PC-9 (cell line): ENCODE data around the gene LCLAT1. TPM values are rescaled to one million over a fixed set of nuclear protein-coding genes. Genes with fewer than 3 reads are reported as not detected.

Source experiments
- BruUV-seq: library from RNA; stranded (reverse); fragments of 400-500 nt; replicated peaks from 2 replicates; lab custom pipeline; 2021; lab: Mats Ljungman, UMichigan
- CTCF ChIA-PET: fragments of 300-600 bp; sonication (Branson Sonifier 250); formaldehyde crosslinking; loops from one replicate; lab custom pipeline; 2022; ENCODE audit warnings: antibody characterized with exemption; lab: Charles Lee
- POLR2A ChIA-PET: fragments of 300-600 bp; sonication (Branson Sonifier 250); formaldehyde crosslinking; loops from one replicate; lab custom pipeline; 2022; ENCODE audit warnings: antibody characterized with exemption; ENCODE audit not compliant: unreplicated experiment; lab: Charles Lee
- DNase-seq, 2 experiments: peaks; one replicate each; pipeline versions ENCODE4 v3.0.0 to v3.0.0-alpha.2; 2015 to 2022; ENCODE audit warnings: mixed read lengths in 1 of 2
- H2AFZ ChIP-seq: fragments of 200-600 bp; sonication (generic); 2 replicates; pipeline ENCODE4 v1.8.1; 2017; ENCODE audit warnings: antibody characterized with exemption
- H3F3A ChIP-seq: fragments of 200-600 bp; sonication (generic); 2 replicates; pipeline ENCODE4 v1.8.1; 2017; ENCODE audit warnings: antibody characterized with exemption, mild to moderate bottlenecking, low read depth; ENCODE audit not compliant: insufficient read depth
- H3K27ac ChIP-seq: fragments of 200-600 bp; sonication (generic); 2 replicates; pipeline ENCODE4 v1.6.1; 2016; ENCODE audit warnings: mixed run types
- H3K27me3 ChIP-seq: fragments of 200-600 bp; sonication (generic); 2 replicates; pipeline ENCODE4 v1.6.1; 2016; ENCODE audit warnings: low read depth, mixed run types; ENCODE audit not compliant: insufficient read depth
- H3K36me3 ChIP-seq: fragments of 200-600 bp; sonication (generic); 2 replicates; pipeline ENCODE4 v1.6.1; 2016; ENCODE audit warnings: low read depth, mixed run types
- H3K4me1 ChIP-seq: fragments of 200-600 bp; sonication (generic); replicated peaks from 2 replicates; pipeline ENCODE4 v1.6.1; 2016; ENCODE audit warnings: mixed run types; ENCODE audit not compliant: insufficient read depth
- H3K4me2 ChIP-seq: fragments of 200-600 bp; sonication (generic); 2 replicates; pipeline ENCODE4 v1.6.1; 2017; ENCODE audit warnings: mixed run types
- H3K4me3 ChIP-seq: fragments of 200-600 bp; sonication (generic); 2 replicates; pipeline ENCODE4 v1.6.1; 2016; ENCODE audit warnings: mixed run types
- H3K79me2 ChIP-seq: fragments of 200-600 bp; sonication (generic); 2 replicates; pipeline ENCODE4 v1.6.1; 2017; ENCODE audit warnings: low read depth, mixed run types
- H3K9me2 ChIP-seq: fragments of 200-600 bp; sonication (generic); 2 replicates; pipeline ENCODE4 v1.8.1; 2017; ENCODE audit warnings: mild to moderate bottlenecking; ENCODE audit not compliant: insufficient read depth
- H3K9me3 ChIP-seq: fragments of 200-600 bp; sonication (generic); 2 replicates; pipeline ENCODE4 v1.8.1; 2016; ENCODE audit warnings: low read depth; ENCODE audit not compliant: insufficient read depth
- H4K20me1 ChIP-seq: fragments of 200-600 bp; sonication (generic); 2 replicates; pipeline ENCODE4 v1.8.1; 2017; ENCODE audit not compliant: insufficient read depth
- CTCF ChIP-seq: fragments of 200-600 bp; sonication (generic); conservative IDR thresholded peaks from 2 replicates; pipeline ENCODE4 v1.6.1; 2017; ENCODE audit warnings: mixed run types, antibody characterized with exemption, mild to moderate bottlenecking, moderate library complexity
- EZH2 ChIP-seq: fragments of 200-600 bp; sonication (generic); IDR thresholded peaks from 2 replicates; pipeline ENCODE4 v1.8.0; 2017; ENCODE audit warnings: antibody characterized with exemption, low read depth
- intact Hi-C: fragments of 100-400 bp; cut with micrococcal nuclease; formaldehyde crosslinking; loops from one replicate; pipeline ENCODE4 v1.10.0; 2022; ENCODE audit not compliant: unreplicated experiment
- total RNA-seq: library from RNA; stranded (reverse); gene quantifications from 2 replicates; pipeline ENCODE4 v1.2.3, GENCODE V29; 2021

The LCLAT1 gene
- total RNA-seq, 1 experiment from 2014 or later, result 35.7 TPM

- Histone ChIP-seq H3K9me3 (no peaks in the 10 kb centered on the region), H3K79me2 (no peaks in the 10 kb centered on the region), H3K27ac (no peak overlapping the region), H2AFZ (no peak overlapping the region), H4K20me1 (no peaks in the 10 kb centered on the region), H3K4me2 (no peak overlapping the region), H3F3A (no peaks in the 10 kb centered on the region), H3K9me2 (0 out of 2 replicates have a peak, but pooled peaks cover 4% of the 10 kb centered on the region), H3K4me3 (no peak overlapping the region), H3K36me3 (no peaks in the 10 kb centered on the region), H3K27me3 (no peaks in the 10 kb centered on the region), H3K4me1 (no peaks in the 10 kb centered on the region)
- BruUV-seq, result no TSS peak
- ChIA-PET CTCF (no interaction called here), POLR2A (no interaction called here)
- intact Hi-C loops, result no loop called here
- no peak for TF ChIP-seq EZH2
- TF ChIP-seq CTCF, result no peak
- no peak for DNase-seq
These were observed 7.8 kb upstream of the LCLAT1 start for GRCh38 chr2:30439296-30439695.

- Histone ChIP-seq H2AFZ (no peak overlapping the region), H3K79me2 (no peaks in the 10 kb centered on the region), H3K9me3 (no peaks in the 10 kb centered on the region), H3K4me1 (no peaks in the 10 kb centered on the region), H3K27ac (no peak overlapping the region), H3K27me3 (no peaks in the 10 kb centered on the region), H3K4me2 (no peak overlapping the region), H3K36me3 (no peaks in the 10 kb centered on the region), H3K4me3 (no peak overlapping the region), H3K9me2 (0 out of 2 replicates have a peak, but pooled peaks cover 4% of the 10 kb centered on the region), H4K20me1 (no peaks in the 10 kb centered on the region), H3F3A (no peaks in the 10 kb centered on the region)
- intact Hi-C loops, result no loop called here
- POLR2A ChIA-PET, result no interaction called here
- CTCF ChIA-PET, result no interaction called here
- TF ChIP-seq CTCF, result no peak
- TF ChIP-seq EZH2, result no peak
- DNase-seq, result no peak
- no TSS peak for BruUV-seq
These were observed 7.2 kb upstream of the LCLAT1 start for GRCh38 chr2:30439879-30440278.

GRCh38 chr2:30441023-30441422 lies 6.0 kb upstream of the LCLAT1 start:
- BruUV-seq, result no TSS peak
- intact Hi-C loops, result no loop called here
- no peaks in the 10 kb centered on the region for H4K20me1 ChIP-seq
- no peaks in the 10 kb centered on the region for H3F3A ChIP-seq
- no peaks in the 10 kb centered on the region for H3K36me3 ChIP-seq
- TF ChIP-seq EZH2 (no peak), CTCF (no peak)
- no peak overlapping the region for H2AFZ ChIP-seq
- 0 out of 2 replicates have a peak, but pooled peaks cover 4% of the 10 kb centered on the region for H3K9me2 ChIP-seq
- H3K27me3 ChIP-seq, result no peaks in the 10 kb centered on the region
- H3K4me3 ChIP-seq, result no peak overlapping the region
- H3K79me2 ChIP-seq, result no peaks in the 10 kb centered on the region
- H3K4me1 ChIP-seq, result no peaks in the 10 kb centered on the region
- H3K9me3 ChIP-seq, result no peaks in the 10 kb centered on the region
- ChIA-PET CTCF (no interaction called here), POLR2A (no interaction called here)
- no peak for DNase-seq
- H3K27ac ChIP-seq, result no peak overlapping the region
- no peak overlapping the region for H3K4me2 ChIP-seq
